Activated naive CD4-positive, alpha-beta T cell treated with anti-CD3 and anti-CD28 coated beads for 36 hours (primary cell): ENCODE measurements around the gene POLL. TPM values are rescaled to one million over a fixed set of nuclear protein-coding genes. Genes with fewer than 3 reads are reported as not detected.

Experiments used
- CTCF ChIA-PET: fragments of 350-600 bp; sonication (Branson Sonifier 250); formaldehyde crosslinking; loops from one replicate; lab custom pipeline; 2021; ENCODE audit warnings: antibody characterized with exemption; lab: Charles Lee
- DNase-seq: peaks from one replicate; pipeline ENCODE4 v3.0.0-alpha.2; 2020
- H3K27ac Mint-ChIP-seq: one replicate; pipeline ENCODE4 v1.8.0; 2021; ENCODE audit warnings: mild to moderate bottlenecking, mixed read lengths
- H3K27me3 Mint-ChIP-seq: one replicate; pipeline ENCODE4 v1.8.0; 2021; ENCODE audit warnings: low read depth, mixed read lengths
- H3K36me3 Mint-ChIP-seq: one replicate; pipeline ENCODE4 v1.8.0; 2021; ENCODE audit warnings: low read depth, mixed read lengths
- H3K4me1 Mint-ChIP-seq: one replicate; pipeline ENCODE4 v1.8.0; 2021; ENCODE audit warnings: low read depth, mixed read lengths
- H3K4me3 Mint-ChIP-seq: one replicate; pipeline ENCODE4 v1.8.0; 2021; ENCODE audit warnings: mild to moderate bottlenecking, moderate library complexity, mixed read lengths
- H3K9me3 Mint-ChIP-seq: one replicate; pipeline ENCODE4 v1.8.0; 2021; ENCODE audit warnings: mixed read lengths
- intact Hi-C: fragments of 100-400 bp; cut with micrococcal nuclease; formaldehyde crosslinking; loops from one replicate; pipeline ENCODE4 v1.15.1; 2023
- total RNA-seq, 2 experiments: library from RNA; stranded (reverse); gene quantifications; one replicate each; pipeline ENCODE4 v1.2.3, GENCODE V29; 2021

The POLL gene
- total RNA-seq, 2 experiments from 2014 or later, result 28.1 to 29.0 TPM

GRCh38 chr10:101617102-101617823 is 29.2 kb upstream of the POLL start:
- no peak for DNase-seq
- H3K27ac Mint-ChIP-seq, result no peak overlapping the region
- H3K27me3 Mint-ChIP-seq, result no peaks in the 10 kb centered on the region
- H3K4me1 Mint-ChIP-seq, result no peaks in the 10 kb centered on the region
- no peak overlapping the region for H3K4me3 Mint-ChIP-seq
- CTCF ChIA-PET, result interaction anchor here (2.4 kb wide), 1 partner anchor 15 kb away, joined by 11 read pairs; no protein-coding TSS in a partner anchor
- H3K36me3 Mint-ChIP-seq, result peaks cover 5% of the 10 kb centered on the region
- intact Hi-C loops, result no loop called here
- H3K9me3 Mint-ChIP-seq, result no peaks in the 10 kb centered on the region

GRCh38 chr10:101616415-101617101 is 28.5 kb upstream of the POLL start:
- intact Hi-C loops, result no loop called here
- no peak overlapping the region for H3K27ac Mint-ChIP-seq
- no peak for DNase-seq
- no peaks in the 10 kb centered on the region for H3K9me3 Mint-ChIP-seq
- H3K4me1 Mint-ChIP-seq, result peaks cover 3% of the 10 kb centered on the region
- CTCF ChIA-PET, result interaction anchor here (2.4 kb wide), 1 partner anchor 14 kb away, joined by 11 read pairs; no protein-coding TSS in a partner anchor
- no peak overlapping the region for H3K4me3 Mint-ChIP-seq
- H3K27me3 Mint-ChIP-seq, result no peaks in the 10 kb centered on the region
- H3K36me3 Mint-ChIP-seq, result no peaks in the 10 kb centered on the region

- Mint-ChIP-seq H3K4me3 (no peak overlapping the region), H3K36me3 (no peaks in the 10 kb centered on the region), H3K27me3 (no peaks in the 10 kb centered on the region), H3K27ac (no peak overlapping the region), H3K4me1 (peaks cover 3% of the 10 kb centered on the region), H3K9me3 (no peaks in the 10 kb centered on the region)
- CTCF ChIA-PET, result interaction anchor here (2.4 kb wide), 1 partner anchor 13 kb away, joined by 11 read pairs; no protein-coding TSS in a partner anchor
- DNase-seq, result no peak
- intact Hi-C loops, result no loop called here
These were observed 27.6 kb upstream of the POLL start for GRCh38 chr10:101615525-101616116.

GRCh38 chr10:101614663-101615524 is 26.8 kb upstream of the POLL start:
- H3K4me3 Mint-ChIP-seq, result no peak overlapping the region
- DNase-seq, result no peak
- no peaks in the 10 kb centered on the region for H3K36me3 Mint-ChIP-seq
- H3K27ac Mint-ChIP-seq, result no peak overlapping the region
- no peaks in the 10 kb centered on the region for H3K9me3 Mint-ChIP-seq
- no peaks in the 10 kb centered on the region for H3K27me3 Mint-ChIP-seq
- CTCF ChIA-PET, result interaction anchor here (0.5 to 2.4 kb wide), 2 partner anchors 11 to 12 kb away, joined by 3 to 11 read pairs; no protein-coding TSS in a partner anchor
- intact Hi-C loops, result no loop called here
- peaks cover 3% of the 10 kb centered on the region for H3K4me1 Mint-ChIP-seq

GRCh38 chr10:101613646-101614045 is 25.6 kb upstream of the POLL start:
- CTCF ChIA-PET, result no interaction called here

GRCh38 chr10:101612872-101613271 is 24.8 kb upstream of the POLL start:
- H3K27ac Mint-ChIP-seq, result no peak overlapping the region
- intact Hi-C loops, result no loop called here
- no peaks in the 10 kb centered on the region for H3K36me3 Mint-ChIP-seq
- H3K4me1 Mint-ChIP-seq, result peaks cover 3% of the 10 kb centered on the region
- no peaks in the 10 kb centered on the region for H3K9me3 Mint-ChIP-seq
- no peaks in the 10 kb centered on the region for H3K27me3 Mint-ChIP-seq
- CTCF ChIA-PET, result no interaction called here
- no peak overlapping the region for H3K4me3 Mint-ChIP-seq
- no peak for DNase-seq

More at GRCh38 chr10:101613646-101614045, 25.6 kb upstream of the POLL start:
- peaks cover 3% of the 10 kb centered on the region for H3K4me1 Mint-ChIP-seq
- no peaks in the 10 kb centered on the region for H3K36me3 Mint-ChIP-seq
- H3K27ac Mint-ChIP-seq, result no peak overlapping the region
- no peaks in the 10 kb centered on the region for H3K27me3 Mint-ChIP-seq
- no peak for DNase-seq
- no peaks in the 10 kb centered on the region for H3K9me3 Mint-ChIP-seq
- intact Hi-C loops, result no loop called here
- no peak overlapping the region for H3K4me3 Mint-ChIP-seq

- Mint-ChIP-seq H3K36me3 (no peaks in the 10 kb centered on the region), H3K9me3 (no peaks in the 10 kb centered on the region), H3K27ac (peak overlapping the region; percentile 61), H3K4me1 (peaks cover 3% of the 10 kb centered on the region), H3K27me3 (no peaks in the 10 kb centered on the region), H3K4me3 (no peak overlapping the region)
- CTCF ChIA-PET, result no interaction called here
- intact Hi-C loops, result no loop called here
- no peak for DNase-seq
These were observed 24.0 kb upstream of the POLL start for GRCh38 chr10:101612086-101612485.

GRCh38 chr10:101611096-101611905 is 23.2 kb upstream of the POLL start:
- Mint-ChIP-seq H3K36me3 (peaks cover 2% of the 10 kb centered on the region), H3K9me3 (no peaks in the 10 kb centered on the region), H3K4me1 (peaks cover 3% of the 10 kb centered on the region), H3K27me3 (no peaks in the 10 kb centered on the region), H3K27ac (peak overlapping the region; percentile 74), H3K4me3 (no peak overlapping the region)
- DNase-seq, result peak; percentile 39
- CTCF ChIA-PET, result interaction anchor here (1.3 kb wide), 1 partner anchor 9 kb away, joined by 4 read pairs; no protein-coding TSS in a partner anchor
- intact Hi-C loops, result no loop called here

GRCh38 chr10:101609481-101609880 is 21.4 kb upstream of the POLL start:
- peaks cover 2% of the 10 kb centered on the region for H3K36me3 Mint-ChIP-seq

GRCh38 chr10:101607124-101607523 is 19.1 kb upstream of the POLL start:
- no peak overlapping the region for H3K4me3 Mint-ChIP-seq
- H3K27ac Mint-ChIP-seq, result peak overlapping the region; percentile 46
- no peaks in the 10 kb centered on the region for H3K9me3 Mint-ChIP-seq
- CTCF ChIA-PET, result interaction anchor here (0.6 to 9.1 kb wide), 3 partner anchors 21 to 175 kb away, joined by 3 to 91 read pairs (median 3); partner anchors contain the start of gene NPM3
- no peak for DNase-seq
- intact Hi-C loops, result no loop called here
- no peaks in the 10 kb centered on the region for H3K27me3 Mint-ChIP-seq
- H3K4me1 Mint-ChIP-seq, result peaks cover 3% of the 10 kb centered on the region
- H3K36me3 Mint-ChIP-seq, result peaks cover 2% of the 10 kb centered on the region

More at GRCh38 chr10:101609481-101609880, 21.4 kb upstream of the POLL start:
- CTCF ChIA-PET, result interaction anchor here (1.1 to 1.5 kb wide), 2 partner anchors 172 to 232 kb away, joined by 3 to 4 read pairs; no protein-coding TSS in a partner anchor
- no peak overlapping the region for H3K4me3 Mint-ChIP-seq
- no peaks in the 10 kb centered on the region for H3K9me3 Mint-ChIP-seq
- no peaks in the 10 kb centered on the region for H3K27me3 Mint-ChIP-seq
- intact Hi-C loops, result no loop called here
- peaks cover 3% of the 10 kb centered on the region for H3K4me1 Mint-ChIP-seq
- no peak for DNase-seq
- H3K27ac Mint-ChIP-seq, result peak overlapping the region; percentile 36
